GM12878 (cell line): ENCODE measurements around the gene RAB13. TPM values are rescaled to one million over a fixed set of nuclear protein-coding genes. Genes with fewer than 3 reads are reported as not detected.

ENCODE experiments used
- ATAC-seq: fragments of 200-7000 bp; cut with Tn5 transposase; 3 replicates; pipeline ENCODE4 v1.9.1; 2020; ENCODE audit warnings: mild to moderate bottlenecking, moderate library complexity
- BruUV-seq: library from RNA; stranded (reverse); fragments of 400-500 nt; replicated peaks from 2 replicates; lab custom pipeline; 2021; lab: Mats Ljungman, UMichigan
- CTCF ChIA-PET: fragments of 300-600 bp; sonication (Branson Sonifier 250); formaldehyde crosslinking; extraction: SDS; loops from one replicate; lab custom pipeline; 2021; ENCODE audit warnings: inconsistent platforms; lab: Yijun Ruan, JAX
- POLR2A ChIA-PET: fragments of 350-600 bp; formaldehyde crosslinking; extraction: SDS; loops from one replicate; lab custom pipeline; 2021; ENCODE audit warnings: inconsistent platforms; lab: Charles Lee
- RAD21 ChIA-PET: fragments of 300-600 bp; sonication (Branson Sonifier 250); formaldehyde crosslinking; loops from one replicate; lab custom pipeline; 2023; ENCODE audit warnings: antibody characterized with exemption; ENCODE audit not compliant: unreplicated experiment; lab: Charles Lee
- SMC1A ChIA-PET: fragments of 300-600 bp; sonication (Branson Sonifier 250); formaldehyde crosslinking; loops from one replicate; lab custom pipeline; 2023; ENCODE audit not compliant: unreplicated experiment, uncharacterized antibody; lab: Charles Lee
- DNase-seq: peaks from one replicate; pipeline ENCODE4 v3.0.0-alpha.2; 2011; ENCODE audit warnings: low read depth, low spot score
- FAIRE-seq: peaks from 3 replicates; lab custom pipeline; 2011; peaks lifted over from hg19 to GRCh38; lab: Jason Lieb, UNC
- H2AFZ ChIP-seq: 2 replicates; pipeline ENCODE4 v1.6.0; 2011; ENCODE audit warnings: low read depth, low read length, control low read depth; ENCODE audit not compliant: control insufficient read depth
- H3K27ac ChIP-seq: 2 replicates; pipeline ENCODE4 v1.5.1; 2011; ENCODE audit warnings: control low read depth; ENCODE audit not compliant: control insufficient read depth, insufficient read depth
- H3K27me3 ChIP-seq, 2 experiments: replicated peaks in 1 of 2; 2 replicates each; pipeline versions ENCODE4 v1.6.0 to v1.6.1; 2011; ENCODE audit warnings: low read length in 1 of 2; ENCODE audit not compliant: control insufficient read depth in 2 of 2, insufficient read depth in 2 of 2
- H3K36me3 ChIP-seq, 2 experiments: 2 replicates each; pipeline ENCODE4 v1.5.1; 2011; ENCODE audit warnings: low read length in 1 of 2; ENCODE audit not compliant: control insufficient read depth in 2 of 2, insufficient read depth in 2 of 2
- H3K4me1 ChIP-seq: 2 replicates; pipeline ENCODE4 v1.6.1; 2011; ENCODE audit warnings: mild to moderate bottlenecking, low read length, moderate library complexity, mixed read lengths; ENCODE audit not compliant: control insufficient read depth, insufficient read depth
- H3K4me2 ChIP-seq: 2 replicates; pipeline ENCODE4 v1.6.0; 2011; ENCODE audit warnings: control low read depth; ENCODE audit not compliant: control insufficient read depth, insufficient read depth
- H3K4me3 ChIP-seq: fragments of 200-600 bp; sonication (generic); 2 replicates; pipeline ENCODE4 v1.5.1; 2016
- H3K79me2 ChIP-seq: 2 replicates; pipeline ENCODE4 v1.6.0; 2011; ENCODE audit warnings: low read length; ENCODE audit not compliant: control insufficient read depth, insufficient read depth
- H3K9ac ChIP-seq: 2 replicates; pipeline ENCODE4 v1.8.0; 2011; ENCODE audit warnings: low read length, control low read depth, mixed read lengths; ENCODE audit not compliant: control insufficient read depth, insufficient read depth
- H3K9me3 ChIP-seq: replicated peaks from 3 replicates; pipeline ENCODE4 v1.5.1; 2011; ENCODE audit warnings: mild to moderate bottlenecking, low read length; ENCODE audit not compliant: control insufficient read depth, insufficient read depth
- H4K20me1 ChIP-seq: 2 replicates; pipeline ENCODE4 v1.6.0; 2011; ENCODE audit not compliant: control insufficient read depth, insufficient read depth
- ATF7 ChIP-seq: fragments of 450-650 bp; IDR thresholded peaks from 2 replicates; pipeline ENCODE4 v1.6.1; 2016; ENCODE audit warnings: low read depth, mild to moderate bottlenecking
- E2F8 ChIP-seq: fragments of 450-650 bp; IDR thresholded peaks from 2 replicates; pipeline ENCODE4 v1.6.1; 2018; ENCODE audit warnings: mild to moderate bottlenecking, low read depth, moderate library complexity; ENCODE audit not compliant: partially characterized antibody
- JUNB ChIP-seq: IDR thresholded peaks from 2 replicates; pipeline ENCODE4 v1.6.1; 2016; ENCODE audit warnings: antibody characterized with exemption, mild to moderate bottlenecking
- MEF2B ChIP-seq: fragments of 450-650 bp; IDR thresholded peaks from 2 replicates; pipeline ENCODE4 v1.6.1; 2018; ENCODE audit warnings: mild to moderate bottlenecking, moderate library complexity; ENCODE audit not compliant: partially characterized antibody, poor library complexity, severe bottlenecking
- NFXL1 ChIP-seq: fragments of 450-650 bp; IDR thresholded peaks from 2 replicates; pipeline ENCODE4 v1.6.1; 2017; ENCODE audit warnings: antibody characterized with exemption, mild to moderate bottlenecking, borderline replicate concordance
- RELB ChIP-seq: fragments of 450-650 bp; IDR thresholded peaks from 2 replicates; pipeline ENCODE4 v1.6.1; 2017; ENCODE audit warnings: low read depth, mild to moderate bottlenecking, moderate library complexity
- REST ChIP-seq: IDR thresholded peaks from 2 replicates; pipeline ENCODE4 v1.6.1; 2012; ENCODE audit warnings: mild to moderate bottlenecking, low read depth, low read length
- SMAD5 ChIP-seq: IDR thresholded peaks from 2 replicates; pipeline ENCODE4 v1.6.1; 2016; ENCODE audit warnings: antibody characterized with exemption, low read depth
- ZNF384 ChIP-seq: IDR thresholded peaks from 2 replicates; pipeline ENCODE4 v1.6.1; 2012; ENCODE audit warnings: low read depth, mild to moderate bottlenecking, low read length, improper control_type of control experiment, borderline replicate concordance
- ZZZ3 ChIP-seq: IDR thresholded peaks from 2 replicates; pipeline ENCODE4 v1.6.1; 2011; ENCODE audit warnings: low read depth; ENCODE audit not compliant: control insufficient read depth, insufficient read length
- WGBS: methylation state at CpG from one replicate; pipeline ENCODE4 v1.1.6; 2016; ENCODE audit warnings: low lambda C conversion rate; ENCODE audit not compliant: insufficient replicate concordance, insufficient coverage; ENCODE audit errors: missing lambda C conversion rate; 5-methylcytosine and 5-hydroxymethylcytosine counted together
- in situ Hi-C: fragments of 300-500 bp; cut with MboI; formaldehyde crosslinking; loops from 9 replicates; pipeline ENCODE4 v1.14.3; 2018; ENCODE audit warnings: mixed read lengths
- intact Hi-C: fragments of 100-400 bp; cut with micrococcal nuclease; formaldehyde crosslinking; loops from one replicate; pipeline ENCODE4 v1.14.2; 2022; ENCODE audit not compliant: unreplicated experiment
- polyA plus RNA-seq, 11 experiments: library from polyadenylated mRNA; depleted of rRNA in 4 of 11; unstranded in 6 of 11; stranded (reverse) in 5 of 11; fragments of >200 nt; fragmentation: Nextera tagmentation in 4 of 11; fragmentation: Illumina TruSeq in 1 of 11; extraction: Ambion mirVana in 4 of 11; extraction: Trizol in 1 of 11; gene quantifications; 1 replicate in 1 of 11; 2 replicates in 10 of 11; pipeline versions ENCODE4 v1.2.1 to v1.2.3, GENCODE V29; 2011 to 2016; ENCODE audit warnings: inconsistent platforms in 2 of 11, missing spikeins in 2 of 11, low read depth in 1 of 11
- total RNA-seq, 4 experiments: library from RNA; depleted of rRNA in 3 of 4; stranded (reverse); fragments of >200 nt in 3 of 4; fragmentation: Illumina TruSeq in 1 of 4; extraction: Trizol in 1 of 4; gene quantifications; 2 replicates each; pipeline versions ENCODE4 v1.2.1 to v1.2.3, GENCODE V29; 2013 to 2021

RAB13 gene
- total and polyA plus RNA-seq, 10 of the 15 experiments (the other 5 are each of a cell fraction or from before 2014, with no cell fraction given): 0.75 to 30.7 (median 15.9) TPM

- H3K4me1 ChIP-seq: peaks cover 12% of the 10 kb centered on the region; the same call in 1 of the 2 replicates
- H3K4me2 ChIP-seq: peak overlapping the region; percentile 96
- H3K27me3 ChIP-seq: no peaks in the 10 kb centered on the region
- no peaks in the 10 kb centered on the region for H3K9me3 ChIP-seq
- no peak for FAIRE-seq
- WGBS: 1% methylated on average over 6 of the region's 6 CpGs
- peaks cover 24 to 27% of the 10 kb centered on the region in 2 experiments for H3K36me3 ChIP-seq
- peak; percentile 72 for TF ChIP-seq MEF2B
- no peak for TF ChIP-seq ATF7
- peak; percentile 57; the same call in 1 of the 2 replicates for TF ChIP-seq ZNF384
- TF ChIP-seq E2F8: no peak
- no peak for TF ChIP-seq ZZZ3
- 0 out of 2 replicates have a peak, but pooled peaks have one; percentile 14 for TF ChIP-seq JUNB
- no peak for TF ChIP-seq RELB
- no peak for TF ChIP-seq SMAD5
- no peak for TF ChIP-seq REST
- TF ChIP-seq NFXL1: no peak
- peak overlapping the region; percentile 10; the same call in 1 of the 2 replicates for H2AFZ ChIP-seq
- DNase-seq: no peak
- in situ Hi-C loops: no loop called here
- H3K9ac ChIP-seq: peak overlapping the region; percentile 64
- no TSS peak for BruUV-seq
- peaks cover 12% of the 10 kb centered on the region; the same call in 1 of the 2 replicates for H4K20me1 ChIP-seq
- POLR2A ChIA-PET: interaction anchor here (0.7 to 5.5 kb wide), 8 partner anchors 9 to 358 kb away, joined by 3 to 38 read pairs (median 6); partner anchors contain the start of genes CREB3L4, DENND4B, GATAD2B and JTB
- SMC1A ChIA-PET: interaction anchor here (0.8 to 6.9 kb wide), 11 partner anchors 8 to 288 kb away, joined by 3 to 31 read pairs (median 4); partner anchors contain the start of genes CREB3L4 and RAB13
- H3K27ac ChIP-seq: peak overlapping the region; percentile 93
- CTCF ChIA-PET: interaction anchor here (0.9 to 5.0 kb wide), 6 partner anchors 9 to 160 kb away, joined by 3 to 27 read pairs (median 6); partner anchors contain the start of genes CREB3L4, DENND4B, JTB and RAB13
- no peak for ATAC-seq
- peak overlapping the region; percentile 89 for H3K4me3 ChIP-seq
- RAD21 ChIA-PET: interaction anchor here (1.1 to 2.2 kb wide), 5 partner anchors 10 to 135 kb away, joined by 3 to 10 read pairs (median 7); partner anchors contain the start of genes CREB3L4, DENND4B and JTB
- peaks cover 64% of the 10 kb centered on the region for H3K79me2 ChIP-seq
- intact Hi-C loops: no loop called here
Observed at GRCh38 chr1:153956997-153957715, 29.0 kb downstream of the RAB13 start.
